ENCODE measurements around the gene ST8SIA2. TPM values are rescaled to one million over a fixed set of nuclear protein-coding genes. Genes with fewer than 3 reads are reported as not detected.

Gene ST8SIA2, protein sequence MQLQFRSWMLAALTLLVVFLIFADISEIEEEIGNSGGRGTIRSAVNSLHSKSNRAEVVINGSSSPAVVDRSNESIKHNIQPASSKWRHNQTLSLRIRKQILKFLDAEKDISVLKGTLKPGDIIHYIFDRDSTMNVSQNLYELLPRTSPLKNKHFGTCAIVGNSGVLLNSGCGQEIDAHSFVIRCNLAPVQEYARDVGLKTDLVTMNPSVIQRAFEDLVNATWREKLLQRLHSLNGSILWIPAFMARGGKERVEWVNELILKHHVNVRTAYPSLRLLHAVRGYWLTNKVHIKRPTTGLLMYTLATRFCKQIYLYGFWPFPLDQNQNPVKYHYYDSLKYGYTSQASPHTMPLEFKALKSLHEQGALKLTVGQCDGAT
- not detected for total RNA-seq

DNA sequence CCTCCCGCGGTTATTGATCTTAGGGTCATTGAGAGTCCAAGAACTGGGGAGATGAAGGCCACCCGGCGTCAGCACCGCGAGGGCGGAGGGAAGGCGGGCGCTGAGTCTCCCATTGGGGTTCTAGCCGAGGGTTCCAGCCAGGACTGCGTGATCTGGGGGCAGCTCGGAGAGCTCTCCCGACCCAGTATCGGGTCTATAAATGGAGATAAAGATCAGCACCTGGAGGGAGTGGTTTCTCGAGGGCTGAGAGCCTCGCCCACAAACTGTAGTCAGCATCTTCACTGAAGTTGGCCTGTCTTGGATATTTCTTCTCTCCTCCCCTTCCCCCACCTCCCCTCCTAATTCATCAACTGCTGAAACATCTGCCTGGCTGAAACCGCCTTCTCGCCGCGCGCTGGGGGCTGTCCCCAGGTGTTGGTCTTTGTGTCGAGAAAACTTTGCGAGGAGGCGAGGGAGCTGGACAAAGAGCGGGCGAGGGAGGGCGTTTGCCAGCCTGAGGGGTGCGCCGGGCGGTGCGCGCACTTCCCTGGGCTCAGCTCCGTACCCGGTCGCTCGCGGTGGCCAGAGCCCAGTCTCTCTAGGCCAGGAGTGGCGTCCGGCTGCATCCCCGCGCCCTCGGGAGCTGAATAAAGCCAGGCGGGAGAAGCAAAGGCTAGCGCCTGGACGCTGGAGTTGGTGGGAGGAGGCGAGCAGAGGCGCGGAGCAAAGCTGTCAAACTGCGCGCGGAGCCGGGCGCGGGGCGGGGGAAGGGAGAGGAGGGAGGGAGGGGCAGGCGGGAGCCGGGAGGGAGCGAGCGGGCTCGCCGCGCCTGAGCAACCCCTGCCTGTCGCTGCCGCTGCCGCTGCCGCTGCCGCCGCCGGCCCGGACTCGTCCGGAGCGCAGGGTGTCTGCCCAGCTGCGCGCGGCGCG lies at the start of gene ST8SIA2:
Gene ST8SIA2 (plus strand): TSS at position 811 of the 909 bp plus-strand sequence. CDS start 184 bp downstream, outside the sequence.
- DNase-seq, result peak; percentile 41
- intact Hi-C loops (cut with DNase I, micrococcal nuclease), result loop anchor here in 1 of 2 experiments (10.0 kb wide), 1 partner anchor 321 kb away; no protein-coding TSS in a partner anchor
- Mint-ChIP-seq H3K27ac (no peak within 1 kb of the TSS), H3K9me3 (ENCODE audit: low read depth) (no peaks in the 10 kb centered on the region), H3K4me1 (peaks cover 8% of the 10 kb centered on the region), H3K36me3 (ENCODE audit: low read depth) (no peaks in the 10 kb centered on the region), H3K4me3 (no peak within 1 kb of the TSS), H3K27me3 (peaks cover 59% of the 10 kb centered on the region)
- ATAC-seq, result peak; percentile 26
- CTCF ChIA-PET, result interaction anchor here (0.7 to 2.1 kb wide), 2 partner anchors 9 to 321 kb away, joined by 3 to 5 read pairs; no protein-coding TSS in a partner anchor
- POLR2A ChIA-PET, result no interaction called here

DNA sequence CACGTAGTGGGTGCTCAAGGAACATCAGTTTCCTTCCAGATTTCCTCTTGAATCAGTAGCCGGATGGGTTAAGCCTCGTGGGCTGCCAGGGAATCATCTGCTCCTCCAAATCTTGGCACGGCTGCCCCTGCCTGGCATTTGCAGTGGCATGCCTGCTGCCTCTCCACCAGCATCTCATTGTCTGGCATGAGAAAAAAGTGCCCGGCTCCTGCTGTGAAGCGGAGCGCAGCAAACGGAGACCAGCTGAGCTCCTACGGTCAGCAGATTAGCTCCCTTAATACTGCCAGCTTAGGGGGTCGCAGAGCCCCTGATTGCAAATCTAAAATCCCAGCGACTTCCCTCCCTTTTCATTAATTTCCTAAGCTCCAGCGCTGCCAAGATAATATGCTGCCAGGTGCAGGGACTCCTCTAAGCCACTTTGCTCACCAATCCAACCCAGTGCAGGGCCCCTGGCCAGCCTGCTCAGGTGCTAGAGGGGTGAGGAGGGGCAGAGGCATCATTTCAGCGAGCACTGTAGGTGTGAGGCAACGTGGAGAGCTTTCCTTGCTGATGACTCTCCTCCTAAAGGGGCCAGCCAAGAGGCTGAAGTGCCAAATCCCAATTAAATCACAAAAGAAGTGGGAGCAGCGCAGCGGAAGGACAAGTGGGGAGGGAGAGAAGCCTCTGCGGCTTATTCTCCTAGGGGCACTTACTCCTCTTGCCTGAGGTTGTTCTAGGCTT lies 49.6 kb upstream of the ST8SIA2 start:
- no peak for ATAC-seq
- Mint-ChIP-seq H3K9me3 (ENCODE audit: low read depth) (peaks cover 1% of the 10 kb centered on the region), H3K27me3 (peaks cover 13% of the 10 kb centered on the region), H3K36me3 (ENCODE audit: low read depth) (no peaks in the 10 kb centered on the region), H3K4me3 (no peak overlapping the region), H3K4me1 (no peaks in the 10 kb centered on the region), H3K27ac (no peak overlapping the region)
- CTCF ChIA-PET, result no interaction called here
- POLR2A ChIA-PET, result no interaction called here
- DNase-seq, result no peak
- intact Hi-C loops (cut with DNase I, micrococcal nuclease), result no loop called here

DNA sequence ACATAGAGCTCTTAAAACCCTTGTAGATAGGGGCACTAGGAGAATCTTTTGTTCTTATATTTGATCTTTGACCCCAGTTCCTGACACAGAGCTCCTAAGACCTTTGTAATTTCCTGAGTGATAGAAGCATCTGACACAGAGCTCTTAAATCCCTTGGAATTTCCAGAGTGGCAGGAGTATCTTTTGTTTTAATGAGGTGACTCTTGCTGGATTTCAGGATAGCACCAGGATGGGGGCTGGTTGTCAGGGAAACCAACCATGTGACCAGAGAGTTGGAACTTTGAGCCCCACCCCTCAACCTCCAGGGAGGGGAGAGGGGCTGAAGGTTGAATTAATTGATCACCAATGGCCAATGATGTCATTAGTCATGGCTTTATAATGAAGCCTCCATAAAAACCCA lies 47.6 kb upstream of the ST8SIA2 start:
- Mint-ChIP-seq H3K27ac (no peak overlapping the region), H3K9me3 (ENCODE audit: low read depth) (peaks cover 5% of the 10 kb centered on the region), H3K4me3 (no peak overlapping the region), H3K4me1 (no peaks in the 10 kb centered on the region), H3K36me3 (ENCODE audit: low read depth) (no peaks in the 10 kb centered on the region), H3K27me3 (peaks cover 13% of the 10 kb centered on the region)
- ATAC-seq, result no peak
- ChIA-PET POLR2A (no interaction called here), CTCF (interaction anchor here (0.7 kb wide), 2 partner anchors 23 to 30 kb away, joined by 3 read pairs; no protein-coding TSS in a partner anchor)
- intact Hi-C loops (cut with DNase I, micrococcal nuclease), result no loop called here
- DNase-seq, result no peak

DNA sequence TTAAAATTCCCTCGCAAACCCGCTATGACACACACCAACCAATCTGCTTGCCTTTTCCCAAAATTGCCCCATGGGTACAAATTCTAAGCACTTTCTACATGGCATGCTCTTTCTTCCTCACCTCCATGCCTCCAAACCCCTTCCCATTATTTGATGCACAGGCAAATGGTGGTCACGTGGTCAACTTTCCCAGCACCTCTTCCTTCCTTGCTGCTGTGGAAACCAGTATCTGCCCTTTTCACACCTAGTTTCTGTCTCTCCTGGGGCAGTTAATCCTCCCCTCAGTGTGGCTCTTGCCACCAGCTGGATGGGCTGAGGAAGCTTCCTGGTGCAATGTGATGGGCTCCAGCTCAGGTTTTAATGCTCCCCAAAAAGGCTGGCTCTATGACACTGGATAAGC lies 38.4 kb upstream of the ST8SIA2 start:
- Mint-ChIP-seq H3K4me1 (no peaks in the 10 kb centered on the region), H3K4me3 (no peak overlapping the region), H3K27ac (no peak overlapping the region), H3K36me3 (ENCODE audit: low read depth) (no peaks in the 10 kb centered on the region), H3K27me3 (peaks cover 15% of the 10 kb centered on the region), H3K9me3 (ENCODE audit: low read depth) (no peaks in the 10 kb centered on the region)
- ChIA-PET CTCF (interaction anchor here (0.7 kb wide), 1 partner anchor 212 kb away, joined by 3 read pairs; no protein-coding TSS in a partner anchor), POLR2A (no interaction called here)
- no peak for DNase-seq
- intact Hi-C loops (cut with DNase I, micrococcal nuclease), result no loop called here
- no peak for ATAC-seq

DNA sequence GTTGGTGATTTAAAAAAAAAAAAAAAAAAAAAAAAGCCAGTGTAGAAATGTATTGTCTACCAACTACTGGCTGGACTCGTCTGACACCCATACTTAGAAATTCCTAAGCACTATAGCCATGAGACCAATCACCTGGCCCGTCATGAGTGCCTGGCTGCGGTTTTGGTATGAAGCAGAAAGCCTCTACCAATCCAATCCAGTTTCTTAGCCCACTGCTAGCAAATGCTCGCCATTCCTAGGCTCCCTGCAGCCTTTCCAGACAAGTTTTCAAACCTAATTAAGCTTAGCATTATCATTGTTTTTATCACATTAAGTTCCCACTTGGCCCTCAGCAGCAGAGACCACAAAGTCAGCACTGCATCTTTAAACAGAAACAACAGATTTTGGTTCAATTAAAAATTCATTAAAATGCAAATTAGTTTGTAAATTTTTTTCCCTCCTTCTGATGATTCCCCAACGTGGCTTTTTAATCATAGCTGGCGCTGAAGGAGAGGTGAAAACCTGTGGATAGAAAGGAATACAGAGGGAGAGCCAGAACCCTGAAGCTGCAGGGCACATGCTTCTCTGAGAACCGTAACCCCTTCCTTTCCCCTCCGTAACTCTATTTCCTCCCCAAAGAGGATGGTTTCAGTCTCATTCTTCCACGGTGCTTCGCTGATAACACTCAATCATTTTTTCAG lies 32.2 kb upstream of the ST8SIA2 start:
- Mint-ChIP-seq H3K27ac (no peak overlapping the region), H3K27me3 (peaks cover 14% of the 10 kb centered on the region), H3K4me1 (no peaks in the 10 kb centered on the region), H3K9me3 (ENCODE audit: low read depth) (no peaks in the 10 kb centered on the region), H3K4me3 (no peak overlapping the region), H3K36me3 (ENCODE audit: low read depth) (no peaks in the 10 kb centered on the region)
- DNase-seq (no peak), ATAC-seq (no peak)
- POLR2A ChIA-PET, result no interaction called here
- intact Hi-C loops (cut with DNase I, micrococcal nuclease), result no loop called here
- CTCF ChIA-PET, result no interaction called here

DNA sequence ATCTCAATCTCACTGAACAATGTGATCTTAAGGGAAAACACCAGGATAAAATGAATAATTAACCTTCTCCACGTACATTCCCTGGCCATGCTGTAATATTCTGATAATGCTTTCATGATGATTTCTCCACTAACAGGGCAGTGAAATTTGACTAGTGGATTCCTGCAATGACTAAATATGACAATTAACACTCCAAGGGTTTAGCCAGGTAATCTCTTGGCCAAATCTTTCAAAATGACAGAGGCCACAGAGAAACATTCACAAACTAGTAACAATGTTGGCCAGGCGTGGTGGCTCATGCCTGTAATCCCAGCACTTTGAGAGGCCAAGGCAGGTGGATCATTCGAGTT lies 31.7 kb upstream of the ST8SIA2 start:
- Mint-ChIP-seq H3K27me3 (peaks cover 11% of the 10 kb centered on the region), H3K36me3 (ENCODE audit: low read depth) (no peaks in the 10 kb centered on the region), H3K27ac (no peak overlapping the region), H3K4me3 (no peak overlapping the region), H3K9me3 (ENCODE audit: low read depth) (no peaks in the 10 kb centered on the region), H3K4me1 (no peaks in the 10 kb centered on the region)
- DNase-seq (no peak), ATAC-seq (no peak)
- CTCF ChIA-PET, result no interaction called here
- POLR2A ChIA-PET, result no interaction called here
- intact Hi-C loops (cut with DNase I, micrococcal nuclease), result no loop called here

DNA sequence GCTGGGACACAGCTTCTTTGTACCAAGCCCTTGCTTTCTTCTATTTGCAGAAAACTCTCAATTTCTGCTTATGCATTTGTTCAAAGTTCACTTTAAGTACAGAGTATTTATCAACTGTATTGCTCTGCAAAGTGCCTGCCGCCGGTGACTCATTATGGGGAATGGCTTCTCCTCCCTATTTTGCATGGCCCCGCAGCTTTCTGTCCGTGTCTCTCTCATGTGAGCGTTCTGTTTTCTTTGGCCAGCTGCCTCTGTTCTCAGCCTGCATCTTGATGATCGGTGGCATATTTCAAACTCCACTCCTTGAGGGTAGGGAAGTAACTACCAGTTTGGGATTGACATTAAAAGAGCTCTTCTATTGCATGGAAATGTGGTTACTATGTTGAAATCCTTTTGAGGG lies 28.6 kb upstream of the ST8SIA2 start:
- Mint-ChIP-seq H3K27ac (no peak overlapping the region), H3K4me1 (no peaks in the 10 kb centered on the region), H3K36me3 (ENCODE audit: low read depth) (no peaks in the 10 kb centered on the region), H3K4me3 (no peak overlapping the region), H3K9me3 (ENCODE audit: low read depth) (no peaks in the 10 kb centered on the region), H3K27me3 (peaks cover 2% of the 10 kb centered on the region)
- DNase-seq (no peak), ATAC-seq (no peak)
- intact Hi-C loops (cut with DNase I, micrococcal nuclease), result no loop called here
- CTCF ChIA-PET, result interaction anchor here (0.7 to 0.8 kb wide), 2 partner anchors 221 to 564 kb away, joined by 3 read pairs; no protein-coding TSS in a partner anchor
- POLR2A ChIA-PET, result no interaction called here

DNA sequence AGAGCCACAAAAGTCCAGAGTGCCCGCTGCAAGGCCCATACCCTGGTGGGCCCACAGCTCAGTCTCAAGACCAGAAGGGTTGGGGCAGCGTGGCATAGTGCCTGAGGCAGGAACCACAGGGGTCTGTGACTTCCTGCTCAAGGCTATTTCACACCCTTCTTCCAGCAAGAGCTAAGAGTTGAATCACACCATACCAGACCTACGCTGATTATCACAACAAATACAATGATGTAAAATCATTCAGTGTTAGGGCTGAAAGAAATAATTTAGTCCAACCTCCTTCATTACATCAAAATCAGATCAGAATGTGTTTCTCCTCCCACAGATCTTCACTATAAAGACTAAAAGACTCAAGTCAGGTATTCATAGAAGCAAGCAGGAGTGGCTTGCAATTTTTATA lies 27.8 kb upstream of the ST8SIA2 start:
- intact Hi-C loops (cut with DNase I, micrococcal nuclease), result no loop called here
- no peaks in the 10 kb centered on the region for H3K9me3 Mint-ChIP-seq (ENCODE audit: low read depth)
- DNase-seq (no peak), ATAC-seq (no peak)
- H3K4me3 Mint-ChIP-seq, result no peak overlapping the region
- CTCF ChIA-PET, result interaction anchor here (0.7 kb wide), 1 partner anchor 563 kb away, joined by 3 read pairs; no protein-coding TSS in a partner anchor
- H3K27ac Mint-ChIP-seq, result no peak overlapping the region
- H3K36me3 Mint-ChIP-seq (ENCODE audit: low read depth), result no peaks in the 10 kb centered on the region
- no peaks in the 10 kb centered on the region for H3K4me1 Mint-ChIP-seq
- H3K27me3 Mint-ChIP-seq, result peaks cover 2% of the 10 kb centered on the region
- POLR2A ChIA-PET, result no interaction called here

DNA sequence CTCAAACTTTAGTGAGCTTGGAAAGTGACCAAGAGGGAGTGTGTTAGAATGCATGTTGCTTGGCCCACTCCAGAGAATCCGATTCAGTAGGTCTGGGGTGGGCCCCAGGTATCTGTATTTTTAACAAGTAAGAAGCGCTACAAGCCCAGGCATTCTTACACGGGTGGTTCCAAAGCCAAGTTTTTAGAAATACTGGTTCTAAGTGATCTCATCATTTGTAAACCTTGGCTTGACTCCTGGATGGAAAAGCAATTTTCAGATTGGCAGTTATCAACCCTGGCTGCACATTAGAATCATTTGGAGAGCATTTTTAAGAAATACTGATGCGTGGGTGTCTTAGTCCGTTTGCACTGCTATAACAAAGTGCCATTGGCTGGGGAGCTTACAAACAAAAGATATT lies 27.3 kb upstream of the ST8SIA2 start:
- no peaks in the 10 kb centered on the region for H3K36me3 Mint-ChIP-seq (ENCODE audit: low read depth)
- intact Hi-C loops (cut with DNase I, micrococcal nuclease), result no loop called here
- H3K4me3 Mint-ChIP-seq, result no peak overlapping the region

DNA sequence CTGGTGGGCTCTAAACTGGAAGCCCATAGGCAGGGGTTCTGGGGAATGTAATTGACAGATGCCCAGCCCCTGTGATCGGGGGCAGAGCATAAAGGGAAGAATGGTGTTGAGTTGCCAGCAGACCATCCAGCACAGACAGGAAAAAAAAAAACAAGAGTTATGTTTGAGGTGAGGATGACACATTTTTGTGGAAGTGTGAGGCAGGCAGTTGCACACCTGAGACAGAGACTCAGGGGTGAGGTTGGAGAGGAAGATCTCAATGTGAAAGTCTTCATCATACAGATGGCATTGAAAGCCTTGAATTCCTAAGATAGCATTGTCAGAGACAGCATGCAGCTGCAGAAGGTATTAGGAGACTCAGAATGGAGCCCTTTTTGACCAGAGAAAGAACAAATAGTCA lies 18.6 kb upstream of the ST8SIA2 start:
- H3K27me3 Mint-ChIP-seq, result peaks cover 18% of the 10 kb centered on the region
- CTCF ChIA-PET, result interaction anchor here (0.7 to 0.8 kb wide), 2 partner anchors 276 to 1186 kb away, joined by 3 read pairs; no protein-coding TSS in a partner anchor
- H3K36me3 Mint-ChIP-seq (ENCODE audit: low read depth), result no peaks in the 10 kb centered on the region

More for the DNA sequence above, 27.3 kb upstream of the ST8SIA2 start:
- ChIA-PET POLR2A (no interaction called here), CTCF (no interaction called here)
- ATAC-seq (no peak), DNase-seq (no peak)
- H3K27ac Mint-ChIP-seq, result no peak overlapping the region
- H3K9me3 Mint-ChIP-seq (ENCODE audit: low read depth), result no peaks in the 10 kb centered on the region
- peaks cover 2% of the 10 kb centered on the region for H3K27me3 Mint-ChIP-seq
- no peaks in the 10 kb centered on the region for H3K4me1 Mint-ChIP-seq

DNA sequence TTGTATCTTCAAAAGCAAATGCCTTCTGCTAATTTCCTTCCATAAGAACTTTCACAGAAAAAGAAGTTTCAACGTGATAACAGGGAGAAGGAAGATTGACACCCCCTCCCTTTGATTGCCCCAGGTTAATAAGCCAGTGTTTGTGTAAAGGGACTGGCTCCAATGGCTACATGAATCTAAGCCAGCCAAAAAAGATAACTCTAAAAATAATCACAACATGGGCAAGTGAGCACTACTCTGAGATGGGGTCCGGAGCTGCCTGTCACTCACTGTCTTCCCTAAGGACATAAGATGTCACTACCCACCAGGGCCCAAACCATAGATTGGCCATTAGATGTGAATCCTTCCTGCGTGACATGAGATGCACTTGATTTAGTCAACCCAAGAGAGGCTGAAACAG lies 17.6 kb upstream of the ST8SIA2 start:
- CTCF ChIA-PET, result interaction anchor here (1.1 kb wide), 1 partner anchor 13 kb away, joined by 3 read pairs; no protein-coding TSS in a partner anchor
- no peak for DNase-seq
- intact Hi-C loops (cut with DNase I, micrococcal nuclease), result no loop called here
- POLR2A ChIA-PET, result no interaction called here
- Mint-ChIP-seq H3K4me1 (no peaks in the 10 kb centered on the region), H3K36me3 (ENCODE audit: low read depth) (no peaks in the 10 kb centered on the region), H3K27ac (no peak overlapping the region), H3K9me3 (ENCODE audit: low read depth) (peaks cover 4% of the 10 kb centered on the region), H3K4me3 (no peak overlapping the region), H3K27me3 (peaks cover 18% of the 10 kb centered on the region)
- no peak for ATAC-seq

More for the DNA sequence above, 18.6 kb upstream of the ST8SIA2 start:
- ATAC-seq (no peak), DNase-seq (no peak)
- Mint-ChIP-seq H3K4me3 (no peak overlapping the region), H3K27ac (no peak overlapping the region), H3K9me3 (ENCODE audit: low read depth) (peaks cover 4% of the 10 kb centered on the region), H3K4me1 (no peaks in the 10 kb centered on the region)
- intact Hi-C loops (cut with DNase I, micrococcal nuclease), result no loop called here
- POLR2A ChIA-PET, result no interaction called here
